HEK293T (cell line): Measurements from ENCODE around the gene PRAMEF5.
"Not testable (repeated sequence)": the region's sequence is repeated elsewhere in the genome, so short reads cannot be mapped to it uniquely, and the experiment has no call there.

Experiments used
- ARNT ChIP-seq: fragments of 450-650 bp; IDR thresholded peaks from 2 replicates; pipeline ENCODE4 v1.6.1; 2017; ENCODE audit warnings: mild to moderate bottlenecking
- BHLHE40 ChIP-seq: fragments of 450-650 bp; IDR thresholded peaks from 2 replicates; pipeline ENCODE4 v1.6.1; 2016; ENCODE audit warnings: mild to moderate bottlenecking, moderate library complexity, borderline replicate concordance
- CTBP1 ChIP-seq: fragments of 450-650 bp; IDR thresholded peaks from 2 replicates; pipeline ENCODE4 v1.6.1; 2016; ENCODE audit warnings: borderline replicate concordance
- ELF4 ChIP-seq: fragments of 450-650 bp; IDR thresholded peaks from 2 replicates; pipeline ENCODE4 v1.6.1; 2017; ENCODE audit warnings: antibody characterized with exemption
- FOXK2 ChIP-seq: fragments of 450-650 bp; IDR thresholded peaks from 2 replicates; pipeline ENCODE4 v1.6.1; 2016; ENCODE audit warnings: mild to moderate bottlenecking
- FOXM1 ChIP-seq: fragments of 450-650 bp; IDR thresholded peaks from 2 replicates; pipeline ENCODE4 v1.6.1; 2017; ENCODE audit warnings: mild to moderate bottlenecking, borderline replicate concordance
- L3MBTL2 ChIP-seq: fragments of 450-650 bp; conservative IDR thresholded peaks from 2 replicates; pipeline ENCODE4 v1.6.1; 2016; ENCODE audit warnings: mild to moderate bottlenecking
- PKNOX1 ChIP-seq: fragments of 450-650 bp; IDR thresholded peaks from 2 replicates; pipeline ENCODE4 v1.6.1; 2016
- SP1 ChIP-seq: fragments of 450-650 bp; IDR thresholded peaks from 2 replicates; pipeline ENCODE4 v1.6.1; 2017
- SUZ12 ChIP-seq: fragments of 450-650 bp; IDR thresholded peaks from 2 replicates; pipeline ENCODE4 v1.6.1; 2016; ENCODE audit warnings: mild to moderate bottlenecking
- TARDBP ChIP-seq: fragments of 450-650 bp; IDR thresholded peaks from 2 replicates; pipeline ENCODE4 v1.6.1; 2016

- TF ChIP-seq CTBP1, SP1, TARDBP, BHLHE40, ELF4, L3MBTL2, SUZ12, FOXM1, PKNOX1, ARNT, FOXK2: not testable (repeated sequence)
Measured at GRCh38 chr1:13234057-13234456, 19.9 kb upstream of the PRAMEF5 start.
